ENCODE measurements around the gene GOLGA6D. TPM values are rescaled to one million over a fixed set of nuclear protein-coding genes. Genes with fewer than 3 reads are reported as not detected.
"Not testable (repeated sequence)": the region's sequence is repeated elsewhere in the genome, so short reads cannot be mapped to it uniquely, and the experiment has no call there.

The GOLGA6D gene
- total RNA-seq, 2 donors from 2014 or later, result 0.16 TPM; not detected in 1

GRCh38 chr15:75333654-75334419, 51.2 kb downstream of the GOLGA6D start:
- H3K27me3 Mint-ChIP-seq, H3K9me3 Mint-ChIP-seq: not testable (repeated sequence)
- H3K4me1 Mint-ChIP-seq, result peaks cover 11% of the 10 kb centered on the region

DNA sequence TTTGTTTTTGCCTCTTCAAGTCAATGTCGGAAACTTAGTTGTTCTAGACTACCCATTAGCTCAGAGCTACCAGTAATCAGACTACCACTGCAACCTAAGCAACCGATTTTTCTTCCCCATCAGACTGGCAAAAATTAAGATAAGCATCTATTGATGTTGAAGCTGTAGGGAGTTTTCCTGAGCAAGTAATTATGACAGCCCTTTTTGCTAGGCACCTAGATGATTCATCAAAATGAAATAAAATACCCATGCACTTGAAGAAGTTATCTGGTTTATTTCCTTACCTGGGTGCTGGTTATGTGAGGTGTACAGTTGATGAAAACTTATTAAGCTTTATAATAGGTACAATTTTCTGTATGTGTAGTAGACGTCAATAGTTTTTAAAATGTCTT, 52.7 kb downstream of the GOLGA6D start:
- no peaks in the 10 kb centered on the region for H3K27me3 Mint-ChIP-seq
- peak overlapping the region; percentile 94 for H3K4me3 Mint-ChIP-seq
- no peaks in the 10 kb centered on the region for H3K9me3 Mint-ChIP-seq
- peaks cover 11% of the 10 kb centered on the region for H3K4me1 Mint-ChIP-seq
- no peak for ATAC-seq (replicated peaks)
- peaks cover 14% of the 10 kb centered on the region for H3K36me3 Mint-ChIP-seq (ENCODE audit: low read depth)
- peak overlapping the region; percentile 97 for H3K27ac Mint-ChIP-seq

More at GRCh38 chr15:75333654-75334419, 51.2 kb downstream of the GOLGA6D start:
- not testable (repeated sequence) for H3K4me3 Mint-ChIP-seq; H3K36me3 Mint-ChIP-seq (ENCODE audit: low read depth); H3K27ac Mint-ChIP-seq; ATAC-seq (replicated peaks)

GRCh38 chr15:75335705-75336355, 53.2 kb downstream of the GOLGA6D start, which contains the start of gene COMMD4:
TSS of gene COMMD4 (plus strand) at chr15:75336063. CDS start at chr15:75336090, 27 bp downstream.
- Mint-ChIP-seq H3K4me1 (peaks cover 11% of the 10 kb centered on the region), H3K27ac (peak within 1 kb of the TSS; percentile 97), H3K9me3 (no peaks in the 10 kb centered on the region), H3K36me3 (ENCODE audit: low read depth) (peaks cover 16% of the 10 kb centered on the region), H3K4me3 (peak within 1 kb of the TSS; percentile 94), H3K27me3 (no peaks in the 10 kb centered on the region)
- ATAC-seq (replicated peaks), result peak; percentile 94

GRCh38 chr15:75338661-75339240, 56.1 kb downstream of the GOLGA6D start:
- ATAC-seq (replicated peaks), result no peak
- Mint-ChIP-seq H3K27ac (no peak overlapping the region), H3K4me3 (no peak overlapping the region), H3K9me3 (no peaks in the 10 kb centered on the region), H3K36me3 (ENCODE audit: low read depth) (peaks cover 24% of the 10 kb centered on the region), H3K27me3 (no peaks in the 10 kb centered on the region), H3K4me1 (peaks cover 11% of the 10 kb centered on the region)

DNA sequence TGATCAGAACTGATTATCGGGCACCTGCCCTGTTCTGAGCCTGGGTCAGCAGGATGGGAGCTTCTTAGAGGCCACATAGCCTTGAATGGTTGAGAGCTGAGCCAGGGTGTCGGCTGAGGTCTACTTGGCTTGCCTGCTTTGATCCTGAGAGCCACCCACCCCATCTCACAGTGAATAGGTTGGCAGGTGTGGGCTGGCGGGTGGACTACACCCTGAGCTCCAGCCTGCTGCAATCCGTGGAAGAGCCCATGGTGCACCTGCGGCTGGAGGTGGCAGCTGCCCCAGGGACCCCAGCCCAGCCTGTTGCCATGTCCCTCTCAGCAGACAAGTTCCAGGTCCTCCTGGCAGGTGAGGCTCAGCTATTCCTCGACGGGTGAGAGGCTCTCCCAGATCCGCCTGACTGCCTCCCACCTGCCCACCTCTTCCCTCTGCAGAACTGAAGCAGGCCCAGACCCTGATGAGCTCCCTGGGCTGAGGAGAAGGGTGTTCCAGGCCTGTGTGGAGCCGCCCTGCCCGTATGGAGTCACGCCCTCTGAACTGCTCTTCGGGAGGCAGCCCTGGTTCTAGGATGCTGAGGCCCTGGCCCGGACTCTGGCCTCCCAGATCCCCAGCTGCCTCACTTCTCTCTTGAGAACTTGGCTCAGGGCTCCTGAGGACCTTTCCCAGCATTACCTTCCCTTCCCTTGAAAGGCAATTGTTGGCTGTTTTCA, 57.1 kb downstream of the GOLGA6D start:
- H3K4me3 Mint-ChIP-seq, result no peak overlapping the region
- H3K36me3 Mint-ChIP-seq (ENCODE audit: low read depth), result peaks cover 24% of the 10 kb centered on the region
- H3K27me3 Mint-ChIP-seq, result no peaks in the 10 kb centered on the region
- H3K27ac Mint-ChIP-seq, result no peak overlapping the region
- H3K9me3 Mint-ChIP-seq, result no peaks in the 10 kb centered on the region
- no peak for ATAC-seq (replicated peaks)
- peaks cover 11% of the 10 kb centered on the region for H3K4me1 Mint-ChIP-seq

- ATAC-seq (replicated peaks), result no peak
- Mint-ChIP-seq H3K36me3 (ENCODE audit: low read depth) (peaks cover 19% of the 10 kb centered on the region), H3K9me3 (no peaks in the 10 kb centered on the region), H3K27me3 (no peaks in the 10 kb centered on the region), H3K4me3 (no peak overlapping the region), H3K4me1 (peaks cover 5% of the 10 kb centered on the region), H3K27ac (no peak overlapping the region)
Measured at GRCh38 chr15:75342221-75342620, 59.6 kb downstream of the GOLGA6D start.

DNA sequence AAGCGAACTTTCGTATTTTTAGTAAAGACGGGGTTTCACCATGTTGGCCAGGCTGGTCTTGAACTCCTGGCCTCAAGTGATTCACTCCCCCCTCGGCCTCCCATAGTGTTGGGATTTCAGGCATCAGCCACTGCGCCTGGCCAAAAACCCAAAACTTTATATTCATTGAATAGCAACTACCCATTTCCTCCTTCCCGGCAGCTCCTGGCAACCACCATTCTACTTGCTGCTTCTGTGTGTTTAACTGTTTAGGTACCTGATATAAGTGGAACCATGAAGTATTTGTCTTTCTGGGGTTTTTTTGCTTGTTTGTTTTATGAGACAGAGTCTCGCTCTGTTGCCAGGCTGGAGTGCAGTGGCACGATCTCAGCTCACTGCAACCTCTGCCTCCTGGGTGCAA, 61.3 kb downstream of the GOLGA6D start:
- H3K27ac Mint-ChIP-seq; H3K4me3 Mint-ChIP-seq; ATAC-seq (replicated peaks); H3K9me3 Mint-ChIP-seq; H3K4me1 Mint-ChIP-seq; H3K27me3 Mint-ChIP-seq: not testable (repeated sequence)
- peaks cover 19% of the 10 kb centered on the region for H3K36me3 Mint-ChIP-seq (ENCODE audit: low read depth)

Other genes with a start within 250 kb of the GOLGA6D start
- gene C15orf39, start 81.0 kb upstream of the GOLGA6D start, total RNA-seq, result 10 to 100 TPM; 20.4 to 32.3 TPM
- gene GOLGA6C, start 24.5 kb upstream of the GOLGA6D start, total RNA-seq, result not detected
- 10 to 100 TPM; 69.9 to 78.9 TPM for gene COMMD4, start 53.2 kb downstream of the GOLGA6D start, total RNA-seq
- gene NEIL1, start 64.2 kb downstream of the GOLGA6D start, total RNA-seq, result 10 to 100 TPM; 11.6 to 56.7 TPM
- 100 to 1,000 TPM; 114 to 245 TPM for gene MAN2C1, start 85.8 kb downstream of the GOLGA6D start, total RNA-seq
- 10 to 100 TPM; 82.3 to 96.6 TPM for gene SIN3A, start 168.9 kb downstream of the GOLGA6D start, total RNA-seq